NCI-H226 (cell line): ENCODE measurements around the gene TTN.

Experiments
- DNase-seq: peaks from one replicate; pipeline ENCODE4 v3.0.0-alpha.2; 2015

Gene TTN

DNA sequence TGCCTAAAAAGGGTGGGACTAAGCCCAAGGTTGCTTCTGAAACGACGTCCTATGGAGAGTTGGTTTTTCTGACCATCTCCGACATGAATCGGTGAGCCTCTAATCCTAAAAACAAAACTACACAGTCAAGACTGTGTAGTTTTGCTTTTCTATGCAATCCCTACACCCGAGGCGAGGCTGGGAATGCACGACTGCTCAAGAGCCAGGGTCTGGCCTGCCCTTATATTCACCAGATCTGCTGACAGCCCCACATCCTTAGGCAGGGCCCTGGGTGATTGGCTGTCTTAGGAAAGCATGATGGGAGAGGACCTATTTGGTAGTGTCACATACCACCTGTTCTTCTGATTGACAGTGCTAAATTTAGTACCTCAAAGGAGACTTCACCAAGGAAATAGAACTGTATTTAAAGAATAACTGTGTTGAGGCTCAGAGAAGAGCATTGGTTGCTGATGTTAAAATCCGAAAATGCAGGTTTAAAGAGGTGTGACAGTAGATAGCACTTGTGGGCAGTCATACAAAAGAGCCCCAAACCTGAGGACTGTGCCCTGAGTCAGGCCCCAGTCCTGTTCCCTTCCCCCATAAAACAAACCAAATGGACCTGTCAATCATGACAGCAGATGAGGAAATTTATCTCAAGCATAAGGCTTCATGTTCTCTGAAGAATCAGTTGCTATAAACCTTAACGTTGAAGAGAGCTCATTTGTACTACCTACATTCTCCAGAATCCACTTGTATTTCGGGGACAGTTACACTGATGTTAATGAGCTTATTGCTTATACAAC is at the start of gene TTN:
TSS of gene TTN (minus strand) at position 197 of the 782 bp plus-strand sequence. CDS start 2,781 bp downstream, outside the sequence.
- no peak for DNase-seq

DNA sequence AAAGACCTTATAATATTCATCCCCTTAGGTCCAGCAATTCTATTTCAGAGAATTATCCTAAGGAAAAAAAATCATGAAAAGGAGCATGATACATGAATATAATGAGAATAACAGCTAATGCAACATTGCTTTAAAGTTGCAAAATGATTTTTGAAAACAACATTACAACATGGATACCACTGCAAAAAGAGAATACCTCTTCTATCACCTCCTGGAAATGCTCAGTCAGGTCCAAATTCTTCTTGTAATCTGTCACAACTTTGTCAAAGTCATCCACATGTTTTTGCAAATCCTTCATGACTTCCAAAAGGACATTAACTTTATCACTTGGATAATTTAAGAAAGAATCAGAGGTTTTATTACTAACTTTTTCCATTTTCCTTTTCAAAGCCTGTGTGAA is 47.9 kb upstream of the TTN start:
- DNase-seq: no peak

DNA sequence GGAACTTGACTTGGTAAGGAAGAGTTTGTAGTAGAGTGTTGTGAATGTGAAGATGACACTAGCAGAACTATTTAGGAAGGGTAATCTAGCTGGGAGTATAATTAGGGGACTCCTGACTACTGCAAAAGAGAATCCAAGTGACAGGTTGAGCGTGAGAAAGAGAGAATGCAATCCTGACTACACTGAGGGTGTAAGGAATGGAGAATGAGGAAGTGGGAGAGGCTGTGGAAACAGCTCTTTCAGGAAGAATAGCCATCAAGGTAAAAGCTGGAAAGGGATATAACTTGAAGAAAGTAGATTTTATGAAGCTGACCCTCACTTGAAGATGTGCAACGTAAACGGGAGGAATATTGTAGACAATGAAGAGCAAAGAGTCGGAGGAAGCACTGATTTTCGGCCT is 41.1 kb upstream of the TTN start:
- DNase-seq: no peak

- DNase-seq: no peak
These were observed 39.2 kb upstream of the TTN start for GRCh38 chr2:178846458-178846802.

- DNase-seq: peak; percentile 51
These were observed 38.6 kb upstream of the TTN start for GRCh38 chr2:178845566-178846457.

DNA sequence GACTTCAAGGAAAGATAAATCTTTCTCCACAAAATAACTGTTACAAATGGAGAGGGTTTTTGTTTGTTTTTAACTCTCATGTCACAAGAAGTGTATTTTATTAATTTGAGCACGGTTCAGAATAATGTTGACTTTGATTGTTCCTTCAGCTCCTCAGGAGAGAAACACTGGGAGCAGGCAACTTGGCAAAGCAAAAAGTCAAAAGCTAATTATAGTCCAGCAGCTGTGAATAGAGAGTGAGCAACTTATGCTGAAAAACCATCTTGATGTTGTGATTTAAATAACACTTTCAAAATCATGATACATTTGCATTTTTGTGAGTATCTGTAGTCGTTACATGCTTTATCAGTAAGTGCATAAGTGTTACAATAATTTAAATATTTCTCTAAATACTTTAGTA is 37.5 kb upstream of the TTN start:
- DNase-seq: no peak

- DNase-seq: no peak
These were observed 37.0 kb upstream of the TTN start for GRCh38 chr2:178844269-178844668.

DNA sequence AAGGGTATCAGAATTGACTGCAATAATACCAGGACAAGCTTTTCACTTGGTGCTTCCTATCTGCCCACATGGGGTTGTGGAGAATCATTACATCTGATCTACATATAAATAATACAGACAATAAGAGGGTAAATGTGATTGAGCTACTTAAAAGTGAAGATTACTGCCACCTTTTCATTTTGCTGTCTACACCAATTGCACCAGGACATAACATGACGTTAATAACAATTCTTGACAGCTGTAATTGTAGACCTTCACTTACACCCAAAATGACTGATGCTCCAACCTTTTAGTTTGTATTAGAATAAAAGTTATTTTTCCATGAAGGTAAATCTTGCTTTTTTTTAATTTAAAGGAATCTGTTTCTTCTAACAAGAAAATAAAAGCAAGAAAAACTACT is 36.5 kb upstream of the TTN start:
- DNase-seq: no peak

DNA sequence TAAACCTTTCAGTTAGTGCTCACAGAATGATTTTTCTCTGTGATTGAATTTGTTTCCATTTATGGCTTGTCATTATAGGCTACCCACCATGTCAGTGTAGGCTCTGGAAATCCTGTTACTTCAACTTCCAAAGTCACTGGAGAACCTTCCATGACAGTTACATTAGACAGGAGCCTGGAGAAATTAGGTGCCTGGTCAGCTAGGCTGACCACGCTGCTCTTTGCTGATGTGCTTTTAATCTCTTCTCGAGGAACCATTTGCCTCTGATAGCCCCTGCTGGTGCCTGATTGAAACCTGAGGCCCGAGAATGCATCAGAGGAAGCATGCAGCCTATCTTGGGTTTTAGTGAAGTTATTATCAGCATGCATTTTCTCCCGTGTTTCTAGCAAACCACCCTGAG is 29.6 kb upstream of the TTN start:
- DNase-seq: no peak

DNA sequence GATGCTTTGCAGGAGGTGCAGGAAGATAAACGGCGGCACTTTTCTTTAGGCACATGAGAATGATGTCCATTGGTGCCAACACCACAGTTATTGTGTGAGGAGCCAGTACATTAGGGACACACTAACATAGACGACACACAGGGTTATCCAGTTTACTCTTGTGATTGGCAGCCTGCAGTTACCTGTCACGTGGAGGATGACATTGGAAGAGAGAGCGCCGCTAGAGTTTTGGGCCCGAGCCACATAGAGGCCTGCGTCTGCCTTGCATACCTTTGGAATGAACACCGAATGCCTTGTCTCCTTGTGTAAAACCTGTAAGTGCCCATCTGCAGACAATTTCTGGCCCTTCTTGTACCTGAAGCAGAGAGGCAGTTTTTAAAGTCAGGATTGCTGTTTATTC is 26.9 kb upstream of the TTN start:
- DNase-seq: no peak

DNA sequence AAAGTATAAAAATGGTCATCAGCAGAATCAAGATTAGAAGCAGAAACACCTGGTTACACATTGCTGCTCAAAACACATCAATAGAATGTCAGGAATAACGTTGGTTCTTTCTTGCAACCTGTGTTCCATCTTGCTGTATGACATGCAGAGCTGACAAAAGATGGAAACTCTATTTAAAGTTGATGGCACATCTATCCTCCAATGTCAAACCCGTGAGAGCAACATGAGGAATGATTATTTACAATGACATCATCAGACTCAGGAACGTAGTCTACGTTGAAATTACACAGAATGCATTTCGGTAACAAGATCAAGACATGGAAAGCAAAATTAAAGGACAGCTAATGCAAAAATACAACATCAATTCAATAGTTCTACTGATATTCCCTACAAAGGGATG is 26.2 kb upstream of the TTN start:
- no peak for DNase-seq

DNA sequence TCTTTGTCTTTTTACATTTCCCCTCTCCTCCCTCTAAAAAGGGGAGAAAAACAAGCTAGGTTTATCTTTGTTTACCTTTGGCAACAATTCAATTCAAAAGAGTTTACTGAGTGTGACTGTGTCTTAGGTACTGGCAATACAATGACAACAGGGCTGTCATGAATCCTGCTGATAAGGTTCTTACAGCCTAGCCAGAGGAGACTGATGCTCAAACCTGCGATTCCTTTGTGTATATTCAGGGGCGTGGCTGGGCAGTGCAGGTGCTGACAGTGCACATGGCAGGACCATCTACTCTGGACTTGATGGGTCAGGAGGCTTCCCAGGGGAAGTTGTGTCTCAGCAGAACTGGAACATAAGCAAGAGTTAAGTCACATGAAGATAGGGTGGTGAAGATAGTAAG is 23.2 kb upstream of the TTN start:
- no peak for DNase-seq

DNA sequence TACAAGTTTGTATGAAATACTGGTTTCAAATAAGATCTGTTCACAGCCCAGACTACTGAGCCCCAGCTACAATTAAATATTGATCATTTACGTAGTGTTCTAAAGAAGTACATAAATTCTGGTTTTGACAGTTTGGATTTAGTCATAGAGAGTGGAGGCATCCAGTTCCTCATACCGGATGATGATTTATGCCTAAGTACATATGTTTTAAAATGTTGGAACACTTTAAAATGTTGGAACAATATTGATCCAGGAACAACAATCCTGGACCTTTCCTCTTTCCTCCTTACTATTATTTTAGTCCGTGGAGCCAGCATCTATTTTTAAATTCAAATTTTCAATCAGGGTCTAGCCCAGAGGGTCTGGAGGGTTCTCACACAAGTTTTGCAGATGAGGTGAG is 22.8 kb upstream of the TTN start:
- no peak for DNase-seq

DNA sequence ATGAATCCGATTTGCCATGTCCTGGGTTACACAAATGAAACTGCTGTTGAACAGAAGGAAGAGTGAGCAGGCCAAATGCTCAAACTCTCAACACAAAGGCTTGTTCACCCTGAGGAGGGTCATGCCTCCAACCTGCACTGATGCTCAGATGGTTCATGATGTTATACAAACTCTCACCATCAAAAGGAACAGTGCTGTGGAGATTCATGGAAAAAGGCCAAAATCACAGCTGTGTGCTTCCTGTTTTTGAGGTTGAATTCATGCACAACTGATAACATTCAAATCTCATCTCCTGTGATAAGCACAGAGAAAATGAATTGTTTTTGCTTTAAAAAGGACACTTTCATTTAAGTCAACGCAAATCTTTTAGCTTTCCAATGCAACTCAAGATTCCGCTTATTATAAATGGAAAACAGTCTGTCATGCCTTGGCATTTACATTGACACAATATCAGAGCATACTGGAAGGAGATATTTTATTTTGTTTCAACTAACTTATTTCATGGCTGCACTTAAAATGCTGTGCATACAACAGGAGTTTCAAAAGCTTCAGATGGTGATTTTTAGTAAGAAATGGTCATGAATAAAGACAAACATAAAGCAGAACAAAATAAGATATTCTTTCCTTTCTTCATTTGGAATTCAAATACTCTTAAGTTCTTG is 22.2 kb upstream of the TTN start:
- DNase-seq: peak; percentile 56

GRCh38 chr2:178828486-178828881 is 21.3 kb upstream of the TTN start:
- DNase-seq: no peak

DNA sequence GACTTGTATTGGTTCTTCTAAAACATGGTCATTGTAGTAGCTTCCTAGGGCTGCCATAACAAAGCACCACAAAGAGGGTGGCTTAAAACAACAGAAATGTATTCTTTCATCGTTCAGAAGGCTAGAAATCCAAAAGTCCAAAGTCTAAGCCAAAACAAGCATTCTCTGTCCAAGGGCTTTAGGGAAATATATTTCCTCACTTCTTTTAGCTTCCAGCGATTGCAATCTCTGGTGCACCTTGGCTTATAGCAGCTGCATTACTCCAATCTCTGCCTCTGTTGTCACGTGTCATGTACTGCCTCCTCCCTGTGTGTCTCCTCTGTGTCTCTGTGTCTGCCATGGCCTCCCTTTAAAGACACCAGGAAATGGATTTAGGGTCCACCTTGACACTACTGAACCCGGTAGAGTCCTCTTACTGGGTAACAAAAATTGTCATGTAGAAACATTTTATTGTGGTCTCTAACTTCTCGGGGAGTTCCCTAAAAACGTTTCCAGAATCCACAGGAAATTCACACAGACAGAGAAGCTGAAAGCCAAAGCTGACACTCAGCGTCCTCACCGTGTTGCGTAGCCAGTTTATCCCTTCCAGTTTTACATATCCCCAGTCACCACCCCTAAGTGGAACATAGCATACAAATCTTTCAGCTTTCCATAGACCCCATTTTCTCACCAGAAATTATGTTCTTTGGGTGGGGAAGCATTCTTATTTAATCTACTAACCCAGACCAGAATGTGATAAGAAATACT is 20.7 kb upstream of the TTN start:
- no peak for DNase-seq

GRCh38 chr2:178827111-178827510 is 19.9 kb upstream of the TTN start:
- no peak for DNase-seq

GRCh38 chr2:178825183-178825582 is 18.0 kb upstream of the TTN start:
- DNase-seq: peak; percentile 44

DNA sequence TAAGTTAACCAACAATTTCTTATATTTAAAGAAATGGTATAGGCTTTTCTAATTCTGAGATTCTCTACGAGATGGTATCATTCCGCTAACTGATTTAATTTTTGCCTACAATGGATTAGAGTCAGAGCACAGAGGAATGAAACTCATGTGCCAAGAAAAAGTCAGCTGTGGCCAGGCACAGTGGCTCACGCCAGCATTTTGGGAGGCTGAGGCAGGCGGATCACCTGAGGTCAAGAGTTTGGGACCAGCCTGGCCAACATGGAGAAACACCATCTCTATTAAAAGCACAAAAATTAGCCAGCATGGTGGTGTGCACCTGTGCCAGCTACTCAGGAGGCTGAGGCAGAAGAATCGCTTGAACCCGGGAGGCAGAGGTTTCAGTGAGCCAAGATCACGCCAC is 17.0 kb upstream of the TTN start:
- no peak for DNase-seq

DNA sequence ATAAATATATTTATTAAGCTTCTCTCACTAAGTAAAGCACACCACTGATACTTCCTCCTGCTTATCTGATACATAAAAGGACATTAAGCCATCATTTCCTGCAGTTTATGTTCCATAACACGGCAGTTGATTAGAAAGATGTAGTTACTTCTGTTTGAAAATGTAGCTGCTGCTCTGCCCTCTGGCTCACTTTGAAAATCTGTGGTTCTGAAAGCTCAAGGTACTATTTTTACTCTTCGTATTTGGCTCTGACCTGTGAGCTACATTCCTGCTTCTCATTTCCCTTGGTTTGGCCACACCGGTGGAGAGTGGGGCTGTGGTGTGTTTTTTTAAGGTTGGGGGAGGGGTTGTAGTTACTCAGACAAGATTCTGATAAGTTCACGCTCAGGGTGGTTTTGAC is 12.8 kb upstream of the TTN start:
- DNase-seq: no peak

DNA sequence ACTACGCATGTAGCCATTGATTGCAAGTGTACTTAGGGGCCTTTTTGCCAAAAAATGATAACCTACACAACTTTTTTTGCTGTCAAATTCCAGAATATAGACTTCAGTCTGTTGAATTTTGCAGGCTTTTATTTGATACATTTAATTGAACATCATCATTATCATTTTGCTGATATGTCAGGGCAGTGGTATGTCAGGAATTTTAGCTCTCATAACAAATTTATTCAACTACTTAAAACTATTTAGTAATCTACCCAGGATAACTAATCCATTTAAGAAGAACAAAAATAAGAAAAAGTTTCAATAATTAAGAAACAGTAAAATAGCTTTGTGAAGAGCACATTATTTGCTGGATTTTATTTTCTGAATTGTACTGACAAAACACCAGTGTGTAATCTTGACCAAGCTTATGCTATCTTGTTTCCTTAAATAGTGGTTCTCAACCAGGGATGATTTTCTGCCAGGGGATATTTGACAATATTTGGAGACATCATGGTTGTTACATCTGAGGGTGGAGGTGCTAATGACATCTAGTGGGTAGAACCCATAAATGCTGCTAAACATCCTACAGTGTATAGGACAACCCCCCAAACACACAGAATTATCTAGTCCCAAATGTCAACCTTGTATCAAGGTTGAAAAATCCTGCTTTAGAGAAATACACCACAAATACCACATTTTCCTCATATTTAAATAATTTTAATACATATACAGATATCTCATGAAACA is 12.1 kb upstream of the TTN start:
- DNase-seq: no peak

DNA sequence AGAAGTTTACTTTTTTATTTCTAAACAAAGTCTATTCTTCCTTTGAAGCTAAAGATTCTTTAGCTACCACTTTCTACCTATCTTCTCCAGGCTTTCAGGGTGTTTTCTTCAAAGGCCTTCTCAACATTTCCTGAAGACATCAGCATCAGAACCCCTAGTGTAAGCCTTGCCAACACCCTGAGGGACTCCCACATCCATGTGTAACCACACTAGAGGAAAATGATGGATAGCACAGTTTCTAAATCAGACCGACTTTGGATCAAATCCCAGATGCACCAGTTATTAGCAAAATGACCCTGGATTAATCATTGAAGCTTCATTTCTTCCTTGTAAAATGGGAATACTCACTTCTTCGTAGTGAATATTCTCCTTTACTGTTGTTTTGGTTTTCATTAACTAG is 4.7 kb upstream of the TTN start:
- peak; percentile 80 for DNase-seq
